Panc1 (cell line): ENCODE data around the gene APBB1. TPM values are rescaled to one million over a fixed set of nuclear protein-coding genes. Genes with fewer than 3 reads are reported as not detected.

Source experiments
- ATAC-seq: fragments of 200-7000 bp; cut with Tn5 transposase; 2 replicates; pipeline ENCODE4 v1.9.1; 2020; ENCODE audit warnings: mild to moderate bottlenecking, moderate library complexity
- BruUV-seq: library from RNA; stranded (reverse); fragments of 400-500 nt; replicated peaks from 2 replicates; lab custom pipeline; 2021; lab: Mats Ljungman, UMichigan
- CTCF ChIA-PET: fragments of 300-600 bp; sonication (Branson Sonifier 250); formaldehyde crosslinking; loops from one replicate; lab custom pipeline; 2022; ENCODE audit warnings: antibody characterized with exemption; lab: Charles Lee
- POLR2A ChIA-PET: fragments of 300-600 bp; sonication (Branson Sonifier 250); formaldehyde crosslinking; loops from one replicate; lab custom pipeline; 2022; ENCODE audit warnings: antibody characterized with exemption; lab: Charles Lee
- DNase-seq: peaks from one replicate; pipeline ENCODE4 v3.0.0-alpha.2; 2010; ENCODE audit warnings: low read depth, low spot score
- H3K27ac ChIP-seq: 2 replicates; pipeline ENCODE4 v1.5.1; 2011; ENCODE audit warnings: mild to moderate bottlenecking, low read length, inconsistent platforms
- H3K27me3 ChIP-seq: fragments of 200-500 bp; sonication (Bioruptor generic); 2 replicates; pipeline ENCODE4 v1.6.0; 2014; ENCODE audit warnings: low read length, inconsistent platforms; ENCODE audit not compliant: control insufficient read depth, insufficient read depth
- H3K36me3 ChIP-seq: fragments of 200-500 bp; sonication (Bioruptor generic); 2 replicates; pipeline ENCODE4 v1.5.1; 2014; ENCODE audit warnings: inconsistent platforms, mild to moderate bottlenecking, low read length, moderate library complexity; ENCODE audit not compliant: control insufficient read depth, insufficient read depth
- H3K4me1 ChIP-seq: 2 replicates; pipeline ENCODE4 v1.5.1; 2011; ENCODE audit warnings: inconsistent platforms, mild to moderate bottlenecking, low read length, moderate library complexity; ENCODE audit not compliant: control insufficient read depth, insufficient read depth
- H3K4me3 ChIP-seq, 2 experiments: 2 replicates each; pipeline ENCODE4 v1.5.1; 2011 to 2012; ENCODE audit warnings: low read depth in 2 of 2, low read length in 2 of 2, mild to moderate bottlenecking in 2 of 2, inconsistent platforms in 1 of 2, moderate library complexity in 1 of 2
- H3K9me3 ChIP-seq: fragments of 200-500 bp; sonication (Bioruptor generic); 2 replicates; pipeline ENCODE4 v1.5.1; 2014; ENCODE audit warnings: low read depth, mild to moderate bottlenecking, inconsistent platforms, low read length, moderate library complexity; ENCODE audit not compliant: control insufficient read depth, insufficient read depth
- CTCF ChIP-seq: fragments of 450-650 bp; IDR thresholded peaks from 2 replicates; pipeline ENCODE4 v1.5.1; 2017; ENCODE audit warnings: mild to moderate bottlenecking
- POLR2AphosphoS5 ChIP-seq: IDR thresholded peaks from 2 replicates; pipeline ENCODE4 v1.6.1; 2012; ENCODE audit warnings: mild to moderate bottlenecking, low read depth, low read length, moderate library complexity
- REST ChIP-seq, 2 experiments: IDR thresholded peaks; 2 replicates each; pipeline ENCODE4 v1.6.1; 2011 to 2012; ENCODE audit warnings: low read depth in 2 of 2, control low read depth in 1 of 2, low read length in 1 of 2, mild to moderate bottlenecking in 1 of 2, moderate library complexity in 1 of 2; ENCODE audit not compliant: insufficient read depth in 1 of 2
- SIN3A ChIP-seq: IDR thresholded peaks from 2 replicates; pipeline ENCODE4 v1.6.1; 2012; ENCODE audit warnings: low read depth, mild to moderate bottlenecking, low read length, moderate library complexity, borderline replicate concordance; ENCODE audit not compliant: insufficient read depth
- TCF7L2 ChIP-seq: IDR thresholded peaks from 2 replicates; pipeline ENCODE4 v1.6.1; 2011; ENCODE audit warnings: mild to moderate bottlenecking, low read depth, low read length, inconsistent platforms
- in situ Hi-C: cut with HindIII; loops from 2 replicates; pipeline ENCODE4 v1.10.0; 2016; ENCODE audit warnings: low sequenced_read_pairs, low pct_unique_long_range_greater_than_20kb
- intact Hi-C: fragments of 100-400 bp; cut with micrococcal nuclease; formaldehyde crosslinking; loops from one replicate; pipeline ENCODE4 v1.10.0; 2022; ENCODE audit not compliant: unreplicated experiment
- total RNA-seq: library from RNA; stranded (reverse); gene quantifications from one replicate; pipeline ENCODE4 v1.2.1, GENCODE V29; 2021; ENCODE audit not compliant: unreplicated experiment

Gene APBB1
- total RNA-seq, 1 experiment from 2014 or later: 9.6 TPM

GRCh38 chr11:6420677-6421076 is 1.8 kb upstream of the APBB1 start:
- Histone ChIP-seq H3K4me3 (no peak overlapping the region), H3K27ac (no peak overlapping the region), H3K9me3 (no peaks in the 10 kb centered on the region), H3K4me1 (peaks cover 4% of the 10 kb centered on the region), H3K27me3 (peaks cover 56% of the 10 kb centered on the region), H3K36me3 (no peaks in the 10 kb centered on the region)
- DNase-seq (no peak), ATAC-seq (no peak)
- in situ Hi-C loops: no loop called here
- no TSS peak for BruUV-seq
- TF ChIP-seq TCF7L2 (no peak), CTCF (no peak), SIN3A (no peak), REST (IDR thresholded peaks at IDR 0.05; ENCODE audit: insufficient read depth in 1 of 2, low read depth in 2 of 2, low read length in 1 of 2) (peak; percentile 35 to 88; a peak in 2 of 4 replicates), POLR2AphosphoS5 (no peak)
- ChIA-PET POLR2A (no interaction called here), CTCF (no interaction called here)
- intact Hi-C loops: no loop called here

GRCh38 chr11:6418557-6419008 is 311 bp downstream of the APBB1 start:
- in situ Hi-C loops: no loop called here
- Histone ChIP-seq H3K36me3 (no peaks in the 10 kb centered on the region), H3K9me3 (no peaks in the 10 kb centered on the region), H3K4me3 (peak overlapping the region; percentile 59 to 62), H3K27me3 (peaks cover 40% of the 10 kb centered on the region), H3K4me1 (peaks cover 4% of the 10 kb centered on the region), H3K27ac (no peak overlapping the region)
- intact Hi-C loops: no loop called here
- BruUV-seq: no TSS peak
- CTCF ChIA-PET: interaction anchor here (0.7 to 1.8 kb wide), 3 partner anchors 25 to 63 kb away, joined by 3 to 9 read pairs (median 3); no protein-coding TSS in a partner anchor
- DNase-seq (no peak), ATAC-seq (peak; percentile 31)
- POLR2A ChIA-PET: no interaction called here
- TF ChIP-seq REST (IDR thresholded peaks at IDR 0.05; ENCODE audit: insufficient read depth in 1 of 2, low read depth in 2 of 2, low read length in 1 of 2) (no peak), POLR2AphosphoS5 (no peak), TCF7L2 (no peak), CTCF (no peak)
